Measurements from ENCODE around the gene NABP1. TPM values are rescaled to one million over a fixed set of nuclear protein-coding genes. Genes with fewer than 3 reads are reported as not detected.
A peak's percentile ranks its signal among the peaks of the same experiment; 100 is the strongest.
"Not testable (repeated sequence)": the region's sequence is repeated elsewhere in the genome, so short reads cannot be mapped to it uniquely, and the experiment has no call there.

The NABP1 gene
- total and polyA plus RNA-seq, 5 donors: 4.6 to 11.1 (median 8.4) TPM

GRCh38 chr2:191637182-191638078, 40.5 kb upstream of the NABP1 start:
- intact Hi-C loops (cut with DNase I): no loop called here
- no peak overlapping the region for H3K27ac ChIP-seq (ENCODE audit: low read length)
- 73% methylated on average over 6 of the region's 6 CpGs for WGBS
- ATAC-seq: peak in 1 of 2 donors; percentile 38
- H3K4me3 ChIP-seq (ENCODE audit: low read length): no peak overlapping the region
- peaks cover 2% of the 10 kb centered on the region for H3K4me1 ChIP-seq (ENCODE audit: control insufficient read depth, insufficient read depth, low read length)
- DNase-seq: no peak
- no peaks in the 10 kb centered on the region for H3K9me3 ChIP-seq (ENCODE audit: control insufficient read depth, low read length)
- H3K27me3 ChIP-seq (ENCODE audit: control insufficient read depth, insufficient read depth): no peaks in the 10 kb centered on the region

- no peaks in the 10 kb centered on the region for H3K9me3 ChIP-seq (ENCODE audit: control insufficient read depth, low read length)
- WGBS: 62% methylated on average over 6 of the region's 6 CpGs
- H3K27ac ChIP-seq (ENCODE audit: low read length): no peak overlapping the region
- intact Hi-C loops (cut with DNase I): no loop called here
- DNase-seq: no peak
- peak; percentile 14 to 50 for ATAC-seq
- peaks cover 2% of the 10 kb centered on the region for H3K4me1 ChIP-seq (ENCODE audit: control insufficient read depth, insufficient read depth, low read length)
- H3K27me3 ChIP-seq (ENCODE audit: control insufficient read depth, insufficient read depth): no peaks in the 10 kb centered on the region
- H3K4me3 ChIP-seq (ENCODE audit: low read length): no peak overlapping the region
Measured at GRCh38 chr2:191638079-191638801, 39.7 kb upstream of the NABP1 start.

- intact Hi-C loops (cut with DNase I): no loop called here
- Histone ChIP-seq H3K9me3 (ENCODE audit: control insufficient read depth, low read length) (no peaks in the 10 kb centered on the region), H3K27ac (ENCODE audit: low read length) (no peak overlapping the region), H3K4me3 (ENCODE audit: low read length) (no peak overlapping the region), H3K4me1 (ENCODE audit: control insufficient read depth, insufficient read depth, low read length) (peaks cover 2% of the 10 kb centered on the region), H3K27me3 (ENCODE audit: control insufficient read depth, insufficient read depth) (no peaks in the 10 kb centered on the region)
- DNase-seq (no peak), ATAC-seq (no peak)
- WGBS: 94% methylated on average over 1 of the region's 1 CpG
Measured at GRCh38 chr2:191638802-191639172, 39.1 kb upstream of the NABP1 start.

GRCh38 chr2:191641609-191642008, 36.3 kb upstream of the NABP1 start:
- intact Hi-C loops (cut with DNase I): no loop called here
- Histone ChIP-seq H3K4me3 (ENCODE audit: low read length) (no peak overlapping the region), H3K27me3 (ENCODE audit: control insufficient read depth, insufficient read depth) (no peaks in the 10 kb centered on the region), H3K27ac (ENCODE audit: low read length) (no peak overlapping the region), H3K9me3 (ENCODE audit: control insufficient read depth, low read length) (no peaks in the 10 kb centered on the region), H3K4me1 (ENCODE audit: control insufficient read depth, insufficient read depth, low read length) (peaks cover 2% of the 10 kb centered on the region)
- whole genome bisulfite sequencing: 73% methylated on average over 1 of the region's 1 CpG
- ATAC-seq (no peak), DNase-seq (no peak)

GRCh38 chr2:191642541-191642940, 35.4 kb upstream of the NABP1 start:
- Histone ChIP-seq H3K4me3 (ENCODE audit: low read length) (no peak overlapping the region), H3K27ac (ENCODE audit: low read length) (no peak overlapping the region), H3K9me3 (ENCODE audit: control insufficient read depth, low read length) (no peaks in the 10 kb centered on the region), H3K27me3 (ENCODE audit: control insufficient read depth, insufficient read depth) (no peaks in the 10 kb centered on the region), H3K4me1 (ENCODE audit: control insufficient read depth, insufficient read depth, low read length) (peaks cover 2% of the 10 kb centered on the region)
- intact Hi-C loops (cut with DNase I): no loop called here
- 79% methylated on average over 2 of the region's 2 CpGs for WGBS
- DNase-seq (no peak), ATAC-seq (no peak)

GRCh38 chr2:191643429-191643828, 34.5 kb upstream of the NABP1 start:
- no peak for ATAC-seq
- H3K27ac ChIP-seq (ENCODE audit: low read length): no peak overlapping the region
- WGBS: 81% methylated on average over 5 of the region's 5 CpGs
- intact Hi-C loops (cut with DNase I): no loop called here
- H3K27me3 ChIP-seq (ENCODE audit: control insufficient read depth, insufficient read depth): no peaks in the 10 kb centered on the region
- H3K4me1 ChIP-seq (ENCODE audit: control insufficient read depth, insufficient read depth, low read length): peaks cover under 1% of the 10 kb centered on the region
- no peak for DNase-seq
- no peak overlapping the region for H3K4me3 ChIP-seq (ENCODE audit: low read length)
- no peaks in the 10 kb centered on the region for H3K9me3 ChIP-seq (ENCODE audit: control insufficient read depth, low read length)

GRCh38 chr2:191644613-191645012, 33.3 kb upstream of the NABP1 start:
- ATAC-seq; H3K27ac ChIP-seq (ENCODE audit: low read length); H3K9me3 ChIP-seq (ENCODE audit: control insufficient read depth, low read length); H3K4me1 ChIP-seq (ENCODE audit: control insufficient read depth, insufficient read depth, low read length); DNase-seq; H3K4me3 ChIP-seq (ENCODE audit: low read length); H3K27me3 ChIP-seq (ENCODE audit: control insufficient read depth, insufficient read depth); intact Hi-C loops (cut with DNase I): not testable (repeated sequence)
- WGBS: 71% methylated on average over 4 of the region's 4 CpGs

GRCh38 chr2:191645032-191645431, 32.9 kb upstream of the NABP1 start:
- 95% methylated on average over 1 of the region's 1 CpG for WGBS
- no peaks in the 10 kb centered on the region for H3K9me3 ChIP-seq (ENCODE audit: control insufficient read depth, low read length)
- H3K27me3 ChIP-seq (ENCODE audit: control insufficient read depth, insufficient read depth): no peaks in the 10 kb centered on the region
- no peak overlapping the region for H3K27ac ChIP-seq (ENCODE audit: low read length)
- intact Hi-C loops (cut with DNase I): no loop called here
- ATAC-seq: no peak
- no peak overlapping the region for H3K4me3 ChIP-seq (ENCODE audit: low read length)
- no peak for DNase-seq
- no peaks in the 10 kb centered on the region for H3K4me1 ChIP-seq (ENCODE audit: control insufficient read depth, insufficient read depth, low read length)

- ATAC-seq (no peak), DNase-seq (no peak)
- Histone ChIP-seq H3K4me1 (ENCODE audit: control insufficient read depth, insufficient read depth, low read length) (no peaks in the 10 kb centered on the region), H3K27me3 (ENCODE audit: control insufficient read depth, insufficient read depth) (no peaks in the 10 kb centered on the region), H3K4me3 (ENCODE audit: low read length) (no peak overlapping the region), H3K27ac (ENCODE audit: low read length) (no peak overlapping the region), H3K9me3 (ENCODE audit: control insufficient read depth, low read length) (no peaks in the 10 kb centered on the region)
- WGBS: 43% methylated on average over 2 of the region's 2 CpGs
- intact Hi-C loops (cut with DNase I): no loop called here
Measured at GRCh38 chr2:191645434-191646162, 32.3 kb upstream of the NABP1 start.

GRCh38 chr2:191646163-191646902, 31.6 kb upstream of the NABP1 start:
- ATAC-seq: no peak
- H3K27ac ChIP-seq (ENCODE audit: low read length): no peak overlapping the region
- 85% methylated on average over 6 of the region's 6 CpGs for WGBS
- DNase-seq: no peak
- H3K9me3 ChIP-seq (ENCODE audit: control insufficient read depth, low read length): no peaks in the 10 kb centered on the region
- intact Hi-C loops (cut with DNase I): no loop called here
- H3K4me3 ChIP-seq (ENCODE audit: low read length): no peak overlapping the region
- no peaks in the 10 kb centered on the region for H3K27me3 ChIP-seq (ENCODE audit: control insufficient read depth, insufficient read depth)
- H3K4me1 ChIP-seq (ENCODE audit: control insufficient read depth, insufficient read depth, low read length): no peaks in the 10 kb centered on the region

Data from right cardiac atrium (tissue), 5 donors.